H1 (cell line): ENCODE results near the gene RAD51B. TPM values are rescaled to one million over a fixed set of nuclear protein-coding genes. Genes with fewer than 3 reads are reported as not detected.

ENCODE experiments used
- MAFK ChIP-seq: IDR thresholded peaks from 2 replicates; pipeline ENCODE4 v1.6.1; 2012; ENCODE audit warnings: low read depth, mild to moderate bottlenecking, improper control_type of control experiment, low read length
- polyA plus RNA-seq, 7 experiments: library from polyadenylated mRNA; depleted of rRNA in 3 of 7; stranded (reverse) in 5 of 7; unstranded in 2 of 7; fragments of >200 nt in 5 of 7; fragments of 200-250 nt in 2 of 7; gene quantifications; 1 replicate in 5 of 7; 2 replicates in 1 of 7; 4 replicates in 1 of 7; pipeline versions ENCODE4 v1.2.1 to v1.2.3, GENCODE V29; 2011 to 2013; ENCODE audit warnings: missing spikeins in 2 of 7, mixed read lengths in 2 of 7
- total RNA-seq: library from RNA; stranded (reverse); fragmentation: NEBNext Ultra II Directional; extraction: Animal tissue kit (Norgen Biotek cat#: 25700); gene quantifications from 2 replicates; pipeline ENCODE4 v1.2.1, GENCODE V29; 2021
- TF ChIP-seq, protein P1 (sequence below): IDR thresholded peaks from 2 replicates; pipeline ENCODE4 v1.6.1; 2012; ENCODE audit warnings: inconsistent platforms

RAD51B gene
- total and polyA plus RNA-seq, 2 of the 8 experiments (the other 6 are each of a cell fraction or from before 2014, with no cell fraction given), result 3.9 to 14.9 TPM

GRCh38 chr14:68162887-68163286, 343.3 kb downstream of the RAD51B start (continued):
- TF ChIP-seq, protein P1, sequence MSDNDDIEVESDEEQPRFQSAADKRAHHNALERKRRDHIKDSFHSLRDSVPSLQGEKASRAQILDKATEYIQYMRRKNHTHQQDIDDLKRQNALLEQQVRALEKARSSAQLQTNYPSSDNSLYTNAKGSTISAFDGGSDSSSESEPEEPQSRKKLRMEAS, result no peak
- TF ChIP-seq MAFK, result no peak
